NCI-H1048 (cell line): ENCODE results near the gene NFE2L1.
"Not testable (repeated sequence)": the region's sequence is repeated elsewhere in the genome, so short reads cannot be mapped to it uniquely, and the experiment has no call there.

Experiments
- DNase-seq: peaks from one replicate; lab custom pipeline; 2025; lab: John Stamatoyannopoulos, UW

Gene NFE2L1

DNA sequence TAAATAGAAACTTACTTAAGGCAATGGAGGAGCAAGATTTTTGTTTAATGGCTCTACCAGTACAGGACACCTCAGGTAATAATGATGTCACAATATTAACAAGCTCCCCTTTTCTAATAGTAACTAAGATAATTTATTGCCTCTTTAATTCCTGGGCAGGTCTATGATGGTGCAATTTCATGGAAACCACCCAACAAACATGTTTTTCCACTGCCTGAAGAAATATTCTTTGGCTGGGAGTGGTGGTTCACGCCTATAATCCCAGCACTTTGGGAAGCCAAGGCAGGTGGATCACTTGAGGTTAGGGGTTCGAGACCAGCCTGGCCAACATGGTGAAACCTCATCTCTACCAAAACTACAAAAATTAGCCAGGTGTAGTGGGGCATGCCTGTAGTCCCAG is 19.6 kb downstream of the NFE2L1 start:
- DNase-seq = not testable (repeated sequence)

DNA sequence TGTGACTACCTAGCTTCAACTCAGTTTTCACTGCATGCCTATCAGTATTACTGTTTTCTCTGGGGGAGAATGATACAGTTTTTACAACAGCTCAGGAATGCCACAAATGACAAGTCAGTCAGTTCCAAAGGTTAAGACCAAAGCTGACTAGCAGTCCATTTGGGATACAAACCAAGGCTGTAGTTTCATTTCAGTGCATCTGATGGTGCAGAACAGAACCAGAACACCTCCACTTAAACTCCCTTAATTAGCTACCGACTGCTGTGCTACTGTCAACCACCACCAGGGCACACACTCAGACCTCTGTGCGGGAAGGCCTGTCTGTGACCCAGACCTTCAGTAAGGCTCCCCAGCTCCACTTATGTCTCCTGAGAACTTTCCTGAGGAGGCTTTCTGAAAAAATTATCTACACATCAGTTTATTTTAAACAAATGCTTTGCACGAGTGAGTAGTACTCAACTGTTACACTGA is 20.4 kb downstream of the NFE2L1 start:
- DNase-seq = no peak

GRCh38 chr17:48070195-48070594 is 22.0 kb downstream of the NFE2L1 start:
- DNase-seq = no peak

GRCh38 chr17:48071654-48072053 is 23.5 kb downstream of the NFE2L1 start:
- DNase-seq = no peak

GRCh38 chr17:48072811-48073210 is 24.7 kb downstream of the NFE2L1 start:
- DNase-seq = not testable (repeated sequence)

DNA sequence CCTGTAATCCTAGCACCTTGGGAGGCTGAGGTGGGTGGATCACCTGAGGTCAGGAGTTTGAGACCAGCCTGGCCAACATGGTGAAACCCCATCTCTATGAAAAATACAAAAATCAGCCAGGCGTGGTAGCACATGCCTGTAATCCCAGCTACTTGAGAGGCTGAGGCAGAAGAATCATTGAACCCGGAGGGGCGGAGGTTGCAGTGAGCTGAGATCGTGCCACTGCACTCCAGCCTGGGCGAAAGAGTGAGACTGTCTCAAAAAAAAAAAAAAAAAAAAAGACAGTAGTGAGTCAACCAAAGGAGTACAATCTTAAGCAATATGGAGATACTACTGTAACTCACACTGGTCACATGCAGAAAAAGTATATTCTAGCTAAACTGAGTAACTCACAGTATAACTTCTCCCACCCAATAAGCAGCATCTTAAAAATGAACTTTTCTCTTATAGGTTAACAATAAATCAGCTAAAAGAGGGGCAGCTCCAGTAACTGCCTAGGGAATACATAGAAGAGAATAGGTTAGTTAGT is 25.5 kb downstream of the NFE2L1 start:
- DNase-seq = not testable (repeated sequence)

GRCh38 chr17:48074322-48075081 is 26.3 kb downstream of the NFE2L1 start:
- peak; percentile 60 for DNase-seq

DNA sequence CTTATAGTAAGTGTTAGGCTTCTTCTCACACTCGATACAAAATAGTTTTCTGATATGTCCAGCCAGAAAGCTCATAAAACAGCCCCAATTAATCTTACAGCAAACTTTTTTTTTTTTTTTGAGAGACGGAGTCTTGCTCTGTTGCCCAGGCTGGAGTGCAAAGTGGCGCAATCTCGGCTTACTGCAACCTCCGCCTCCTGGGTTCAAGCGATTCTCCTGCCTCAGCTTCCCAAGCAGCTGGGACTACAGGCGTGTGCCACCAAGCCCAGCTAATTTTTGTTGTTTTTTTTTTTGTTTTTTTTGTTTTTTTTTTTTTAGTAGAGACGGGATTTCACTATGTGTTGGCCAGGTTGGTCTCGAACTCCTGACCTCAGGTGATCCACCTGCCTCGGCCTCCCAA is 29.0 kb downstream of the NFE2L1 start:
- not testable (repeated sequence) for DNase-seq

GRCh38 chr17:48081858-48082257 is 33.7 kb downstream of the NFE2L1 start:
- DNase-seq = no peak

DNA sequence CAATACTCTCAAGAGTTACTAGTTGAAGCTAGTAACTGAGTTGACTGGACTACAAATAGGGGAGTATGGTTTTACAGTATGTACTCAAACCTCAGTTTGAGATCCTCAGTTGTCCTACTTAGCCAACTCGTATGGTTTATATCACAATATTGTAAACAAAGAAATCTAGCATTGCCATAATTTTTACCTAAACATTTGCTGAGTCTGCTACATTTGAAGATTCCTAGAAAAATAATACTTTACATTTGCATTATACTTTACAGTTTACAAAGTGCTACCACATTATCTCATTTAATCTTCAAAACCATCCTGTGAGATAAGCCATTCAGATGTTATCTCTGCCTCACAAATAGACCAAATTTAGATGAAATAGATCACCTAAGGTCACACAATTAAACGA is 36.8 kb downstream of the NFE2L1 start:
- DNase-seq = no peak

DNA sequence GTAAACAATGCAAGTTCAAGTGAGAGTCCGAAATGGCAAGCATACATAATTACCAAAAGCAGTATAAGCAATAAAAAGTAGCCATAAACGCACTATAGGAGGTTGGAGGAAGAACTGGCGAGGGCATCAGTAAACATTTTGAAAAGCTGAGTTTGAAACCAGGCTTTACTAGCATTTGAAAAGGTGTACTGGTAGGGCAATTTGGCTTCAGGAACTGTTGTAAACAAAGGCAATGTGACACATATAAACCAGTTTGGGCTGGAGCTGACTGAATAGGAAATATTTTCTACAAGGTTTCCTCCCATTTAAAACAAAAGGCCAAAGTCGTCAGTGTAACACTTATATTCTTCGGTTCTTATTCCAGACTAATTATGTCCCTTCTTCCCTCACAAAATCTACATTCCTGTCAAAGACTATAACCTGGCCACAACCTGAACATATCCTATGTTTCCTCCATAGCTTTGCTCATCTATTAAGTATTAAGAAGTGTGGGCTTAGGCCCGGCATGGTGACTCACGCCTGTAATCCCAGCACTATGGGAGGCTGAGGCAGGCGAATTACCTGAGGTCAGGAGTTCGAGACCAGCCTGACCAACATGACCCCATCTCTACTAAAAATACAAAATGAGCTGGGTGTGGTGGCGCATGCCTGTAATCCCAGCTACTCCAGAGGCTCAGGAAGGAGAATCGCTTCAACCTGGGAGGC is 45.3 kb downstream of the NFE2L1 start:
- no peak for DNase-seq

DNA sequence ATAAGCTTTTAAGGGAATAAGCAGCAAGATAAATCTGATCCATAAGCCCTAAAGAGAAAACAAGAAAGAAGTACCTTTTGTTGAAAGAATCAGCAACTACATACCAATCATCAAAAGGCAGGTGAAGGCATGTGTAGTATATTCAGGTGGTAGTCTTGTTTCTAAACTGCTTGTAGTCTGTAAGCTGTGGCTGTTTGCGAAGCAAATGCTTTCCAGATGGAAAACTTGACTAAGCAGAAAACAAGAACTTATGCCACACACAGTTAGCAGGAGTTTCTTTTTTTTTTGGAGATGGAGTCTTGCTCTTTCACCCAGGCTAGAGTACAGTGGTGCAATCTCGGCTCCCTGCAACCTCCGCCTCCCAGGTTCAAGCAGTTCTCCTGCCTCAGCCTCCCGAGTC is 47.5 kb downstream of the NFE2L1 start:
- DNase-seq = no peak

DNA sequence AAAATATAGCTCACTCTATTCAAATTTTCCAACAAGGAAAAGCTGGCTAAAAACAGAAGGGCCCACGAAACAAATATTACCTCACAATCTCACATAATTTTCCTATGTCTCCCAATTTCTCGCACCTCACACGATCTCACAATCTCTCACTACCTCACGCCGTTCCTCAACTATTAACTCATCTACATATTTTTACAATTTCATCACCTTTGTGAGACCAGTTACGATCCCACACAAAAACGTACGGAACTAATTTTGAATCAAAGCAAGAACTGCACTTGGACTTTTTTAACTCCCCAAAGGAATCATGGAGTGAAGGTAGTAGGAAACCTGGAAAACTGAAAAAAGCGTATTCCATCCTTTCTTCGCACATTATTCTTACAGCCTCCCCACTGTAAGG is 52.0 kb downstream of the NFE2L1 start:
- no peak for DNase-seq

GRCh38 chr17:48100591-48101011 is 52.4 kb downstream of the NFE2L1 start:
- peak; percentile 17 for DNase-seq

DNA sequence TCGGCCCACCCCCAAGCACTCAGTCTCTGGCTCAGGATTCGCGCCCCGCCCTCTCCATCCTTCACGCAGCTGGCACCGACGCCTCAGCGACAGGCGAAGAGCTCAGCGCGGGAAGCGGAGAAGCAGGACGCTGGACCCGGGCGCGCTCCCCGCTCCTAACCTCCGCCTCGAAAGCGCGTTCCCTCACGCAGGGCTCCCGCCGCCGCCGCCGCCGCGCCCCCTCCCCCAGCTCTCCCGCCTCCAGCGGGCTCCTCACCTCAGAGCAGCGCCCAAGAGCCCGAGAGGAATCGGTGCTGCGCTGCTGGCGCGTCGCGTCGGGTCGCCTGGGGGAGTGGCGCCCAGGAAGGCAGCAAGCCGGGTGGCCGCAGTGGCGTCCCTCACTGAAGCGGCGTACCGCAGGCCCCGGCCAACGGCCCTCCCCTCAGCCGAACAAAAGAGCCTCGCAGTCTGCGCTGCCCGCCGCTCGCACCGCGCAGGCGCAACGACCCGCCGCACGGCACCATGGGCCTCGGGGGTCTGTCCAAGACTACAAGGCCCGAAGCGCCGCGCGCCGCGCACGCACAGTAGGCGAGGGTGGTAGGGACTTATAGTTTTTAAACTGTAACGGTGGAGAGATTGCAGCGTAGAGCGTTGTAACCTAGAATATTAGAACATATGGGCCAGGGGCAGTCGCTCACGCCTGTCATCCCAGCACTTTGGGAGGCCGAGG is 53.0 kb downstream of the NFE2L1 start, which contains the start of gene CBX1:
TSS of gene CBX1 (minus strand) at position 467 of the 709 bp plus-strand sequence. CDS start 24,474 bp downstream, outside the sequence.
- peak; percentile 89 for DNase-seq

DNA sequence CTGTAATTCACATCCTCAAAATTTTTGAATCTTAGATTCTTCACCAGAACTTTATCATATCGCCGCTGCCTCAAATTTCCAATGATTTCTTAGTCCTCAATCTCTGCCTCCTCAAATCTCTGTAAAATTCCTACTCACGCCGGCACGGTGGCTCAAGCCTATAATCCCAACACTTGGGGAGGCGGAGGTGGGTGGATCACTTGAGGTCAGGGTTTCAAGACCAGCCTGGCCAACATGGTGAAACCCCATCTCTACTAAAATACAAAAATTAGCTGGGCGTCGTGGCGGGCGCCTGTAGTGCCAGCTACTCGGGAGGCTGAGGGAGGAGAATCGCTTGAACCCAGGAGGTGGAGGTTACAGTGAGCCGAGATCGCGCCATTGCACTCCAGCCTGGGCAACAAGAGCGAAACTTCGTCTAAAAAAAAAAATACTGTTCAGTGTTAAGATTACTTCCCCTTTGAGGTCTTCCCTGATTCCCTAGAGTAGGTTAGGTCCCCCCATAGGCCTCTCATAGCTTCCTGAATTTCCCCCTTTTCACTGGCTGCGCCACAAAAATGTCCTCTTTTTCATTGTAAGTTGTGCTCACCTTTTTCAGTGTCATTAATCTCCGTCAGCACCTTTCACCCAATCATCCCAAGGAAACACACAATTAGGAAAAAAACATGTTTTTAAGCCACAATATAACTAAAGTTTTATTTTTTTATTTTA is 54.0 kb downstream of the NFE2L1 start:
- no peak for DNase-seq

- DNase-seq = no peak
These were observed 54.9 kb downstream of the NFE2L1 start for GRCh38 chr17:48102798-48103715.

- no peak for DNase-seq
These were observed 56.3 kb downstream of the NFE2L1 start for GRCh38 chr17:48104440-48104839.

- no peak for DNase-seq
These were observed 58.6 kb downstream of the NFE2L1 start for GRCh38 chr17:48106802-48107136.

DNA sequence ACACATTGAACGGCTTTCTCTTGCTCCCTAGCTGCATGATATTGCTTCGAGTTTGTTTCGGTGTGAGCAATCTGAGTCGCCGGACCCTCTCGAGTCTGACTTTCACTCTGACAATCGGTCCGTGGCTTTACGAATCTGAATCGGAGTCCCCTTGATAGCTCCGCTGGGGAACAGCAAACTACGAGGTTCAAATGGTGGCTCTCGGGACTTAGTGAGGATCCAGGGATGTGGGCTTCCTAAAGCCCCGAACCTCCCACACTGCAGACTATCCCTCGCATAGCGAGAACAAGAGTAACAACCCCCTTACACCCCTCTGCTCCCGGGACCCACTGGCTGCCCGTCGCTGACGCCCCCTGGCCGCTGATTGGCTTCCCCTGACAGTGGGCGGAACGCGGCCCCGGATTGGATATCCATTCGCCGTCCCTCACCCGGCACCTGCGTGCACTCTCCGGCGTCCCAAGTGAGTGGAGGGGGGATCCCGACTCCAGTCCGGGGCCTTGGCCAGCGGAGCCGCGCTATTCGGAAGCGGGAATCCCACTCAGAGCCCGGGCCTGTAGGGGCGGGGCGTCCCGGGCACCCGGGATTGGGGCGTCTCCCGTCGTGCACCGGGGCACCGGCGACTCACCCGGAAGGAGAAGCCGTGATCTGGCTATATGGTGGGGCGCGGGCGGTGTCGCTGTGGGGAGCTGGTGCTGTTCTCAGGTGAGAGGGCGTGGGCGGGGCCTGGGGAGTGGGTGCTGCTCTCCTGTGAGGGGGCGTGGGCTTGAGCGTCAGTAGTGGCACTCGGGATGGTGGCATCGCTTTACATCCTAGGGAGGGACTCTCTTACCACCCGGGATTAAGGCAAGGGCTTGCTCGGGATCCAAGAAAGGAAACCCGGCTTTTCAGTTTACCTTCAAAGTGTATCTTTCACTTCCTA is 59.2 kb downstream of the NFE2L1 start, which contains the start of gene SNX11:
TSS of gene SNX11 (plus strand) at position 630 of the 919 bp plus-strand sequence. CDS start 4,278 bp downstream, outside the sequence.
- DNase-seq = peak; percentile 89
